NB4 (cell line): ENCODE data around the gene THAP2.

ENCODE experiments used
- DNase-seq: peaks from one replicate; pipeline ENCODE4 v3.0.0; 2010; ENCODE audit warnings: low read depth
- H3K4me3 ChIP-seq: one replicate; pipeline ENCODE4 v1.5.1; 2011; ENCODE audit warnings: mild to moderate bottlenecking, low read depth, low read length, moderate library complexity
- MYC ChIP-seq: IDR thresholded peaks from 2 replicates; pipeline ENCODE4 v1.6.1; 2011; ENCODE audit warnings: low read depth, low read length
- POLR2A ChIP-seq: IDR thresholded peaks from 2 replicates; pipeline ENCODE4 v1.6.1; 2011; ENCODE audit warnings: mild to moderate bottlenecking; ENCODE audit not compliant: insufficient read length; ENCODE audit errors: extremely low read depth
- TF ChIP-seq, protein P1 (sequence below): IDR thresholded peaks from one replicate; pipeline ENCODE4 v1.5.1; 2012; ENCODE audit warnings: low read depth, low read length
- TF ChIP-seq, protein P2 (sequence below): IDR thresholded peaks from 2 replicates; pipeline ENCODE4 v1.6.1; 2011; ENCODE audit warnings: low read depth, low read length

THAP2 gene

DNA sequence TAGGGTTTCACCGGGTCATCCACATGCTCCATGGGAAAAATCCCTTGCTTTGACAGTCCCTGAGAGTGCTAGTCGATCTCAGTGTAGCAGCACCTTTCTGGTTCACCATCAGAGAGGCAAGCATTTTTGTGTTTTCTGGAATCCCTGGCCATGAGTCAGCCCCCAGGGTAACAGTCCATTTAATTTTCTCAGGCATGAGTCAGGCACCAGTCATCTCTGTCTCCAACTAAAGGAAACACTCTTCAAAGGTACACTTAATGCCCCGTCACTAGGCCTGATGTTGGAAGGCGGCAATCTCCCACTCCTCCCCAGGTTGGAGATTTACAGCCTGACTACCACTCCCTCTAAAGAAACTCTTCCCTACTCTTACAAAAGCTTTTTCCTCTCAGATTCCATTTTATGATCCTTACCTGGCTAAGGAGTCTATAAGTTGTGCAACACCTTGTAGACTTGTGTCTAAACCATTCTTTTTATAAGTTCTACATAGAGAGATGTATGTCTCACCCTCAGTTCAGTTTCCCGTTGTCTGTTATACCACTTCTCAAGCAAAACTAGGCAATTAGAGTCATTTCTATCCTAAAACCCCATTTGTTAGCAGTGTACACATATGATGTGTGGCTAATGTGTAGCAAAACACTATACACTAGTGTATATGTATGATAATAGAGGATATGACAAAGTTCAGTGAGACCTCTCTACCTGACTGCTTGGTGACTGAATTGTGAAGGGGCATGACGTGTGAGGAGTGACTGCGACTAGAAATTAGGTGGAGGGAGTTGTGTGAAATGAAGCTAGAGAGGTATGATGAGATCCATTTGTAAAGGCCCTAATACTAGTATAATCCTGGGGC, 46.4 kb downstream of the THAP2 start:
- DNase-seq, result no peak
- H3K4me3 ChIP-seq, result no peak overlapping the region
- TF ChIP-seq, protein P1, sequence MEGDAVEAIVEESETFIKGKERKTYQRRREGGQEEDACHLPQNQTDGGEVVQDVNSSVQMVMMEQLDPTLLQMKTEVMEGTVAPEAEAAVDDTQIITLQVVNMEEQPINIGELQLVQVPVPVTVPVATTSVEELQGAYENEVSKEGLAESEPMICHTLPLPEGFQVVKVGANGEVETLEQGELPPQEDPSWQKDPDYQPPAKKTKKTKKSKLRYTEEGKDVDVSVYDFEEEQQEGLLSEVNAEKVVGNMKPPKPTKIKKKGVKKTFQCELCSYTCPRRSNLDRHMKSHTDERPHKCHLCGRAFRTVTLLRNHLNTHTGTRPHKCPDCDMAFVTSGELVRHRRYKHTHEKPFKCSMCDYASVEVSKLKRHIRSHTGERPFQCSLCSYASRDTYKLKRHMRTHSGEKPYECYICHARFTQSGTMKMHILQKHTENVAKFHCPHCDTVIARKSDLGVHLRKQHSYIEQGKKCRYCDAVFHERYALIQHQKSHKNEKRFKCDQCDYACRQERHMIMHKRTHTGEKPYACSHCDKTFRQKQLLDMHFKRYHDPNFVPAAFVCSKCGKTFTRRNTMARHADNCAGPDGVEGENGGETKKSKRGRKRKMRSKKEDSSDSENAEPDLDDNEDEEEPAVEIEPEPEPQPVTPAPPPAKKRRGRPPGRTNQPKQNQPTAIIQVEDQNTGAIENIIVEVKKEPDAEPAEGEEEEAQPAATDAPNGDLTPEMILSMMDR, result no peak
- TF ChIP-seq MYC, result no peak
- TF ChIP-seq, protein P2, sequence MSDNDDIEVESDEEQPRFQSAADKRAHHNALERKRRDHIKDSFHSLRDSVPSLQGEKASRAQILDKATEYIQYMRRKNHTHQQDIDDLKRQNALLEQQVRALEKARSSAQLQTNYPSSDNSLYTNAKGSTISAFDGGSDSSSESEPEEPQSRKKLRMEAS, result no peak
- TF ChIP-seq POLR2A, result no peak

DNA sequence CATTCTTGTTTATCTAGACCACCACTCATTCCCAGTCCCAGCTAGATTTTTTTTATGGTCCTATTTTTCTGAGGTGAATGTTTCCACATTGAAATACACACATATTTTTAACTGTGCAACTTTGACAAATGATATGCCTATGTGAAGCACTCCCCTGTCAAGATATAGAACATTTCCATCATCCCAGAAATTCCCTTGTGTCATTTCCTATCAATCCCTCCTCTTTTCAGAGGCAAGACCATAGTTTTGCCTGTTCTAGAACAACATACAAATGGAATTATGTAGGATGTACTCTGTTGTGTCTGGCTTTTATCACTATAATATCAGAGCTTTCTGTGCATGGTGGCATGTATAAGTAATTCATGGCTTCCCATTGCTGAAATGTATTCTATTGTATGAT, 54.5 kb downstream of the THAP2 start:
- no peak for DNase-seq
- TF ChIP-seq, protein P2, result no peak
- no peak for TF ChIP-seq MYC
- TF ChIP-seq POLR2A, result no peak
- TF ChIP-seq, protein P1, result no peak
- H3K4me3 ChIP-seq, result no peak overlapping the region

DNA sequence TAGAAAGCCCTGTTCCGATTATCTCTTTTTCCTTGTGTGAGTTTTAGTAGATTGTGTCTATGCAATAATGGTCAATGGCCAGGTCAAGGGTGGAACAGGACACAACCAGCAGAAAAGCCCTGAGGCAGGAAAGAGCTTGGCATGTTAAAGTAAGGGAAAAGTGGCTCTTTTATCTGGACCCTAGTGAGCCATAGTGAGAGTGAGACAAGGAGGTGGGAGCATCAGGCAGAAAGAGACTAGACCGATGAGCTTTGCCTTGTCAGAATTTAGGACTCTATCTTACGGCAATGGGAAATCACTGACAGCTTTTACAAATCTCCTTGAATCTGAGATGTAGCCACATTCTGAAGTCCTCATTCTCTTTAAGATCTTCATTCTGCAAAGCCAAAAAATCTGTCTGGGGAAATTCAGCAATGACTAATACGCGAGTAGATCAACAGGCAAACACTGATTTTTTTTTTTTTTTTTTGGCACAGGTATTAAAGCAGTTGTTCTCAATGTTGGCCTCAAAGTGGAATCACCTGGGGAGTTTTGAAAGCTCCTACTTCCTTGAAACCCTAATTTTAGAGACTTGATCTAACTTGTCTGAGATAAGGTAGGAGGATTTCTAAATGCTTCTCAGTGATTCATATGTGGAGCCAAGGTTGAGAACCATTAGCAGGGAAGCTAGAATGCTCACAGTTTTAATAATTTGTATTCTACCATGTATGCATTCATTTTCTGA, 55.7 kb downstream of the THAP2 start:
- no peak for DNase-seq
- H3K4me3 ChIP-seq, result no peak overlapping the region
- no peak for TF ChIP-seq POLR2A
- TF ChIP-seq MYC, result no peak
- TF ChIP-seq, protein P2, result no peak
- TF ChIP-seq, protein P1, result no peak

DNA sequence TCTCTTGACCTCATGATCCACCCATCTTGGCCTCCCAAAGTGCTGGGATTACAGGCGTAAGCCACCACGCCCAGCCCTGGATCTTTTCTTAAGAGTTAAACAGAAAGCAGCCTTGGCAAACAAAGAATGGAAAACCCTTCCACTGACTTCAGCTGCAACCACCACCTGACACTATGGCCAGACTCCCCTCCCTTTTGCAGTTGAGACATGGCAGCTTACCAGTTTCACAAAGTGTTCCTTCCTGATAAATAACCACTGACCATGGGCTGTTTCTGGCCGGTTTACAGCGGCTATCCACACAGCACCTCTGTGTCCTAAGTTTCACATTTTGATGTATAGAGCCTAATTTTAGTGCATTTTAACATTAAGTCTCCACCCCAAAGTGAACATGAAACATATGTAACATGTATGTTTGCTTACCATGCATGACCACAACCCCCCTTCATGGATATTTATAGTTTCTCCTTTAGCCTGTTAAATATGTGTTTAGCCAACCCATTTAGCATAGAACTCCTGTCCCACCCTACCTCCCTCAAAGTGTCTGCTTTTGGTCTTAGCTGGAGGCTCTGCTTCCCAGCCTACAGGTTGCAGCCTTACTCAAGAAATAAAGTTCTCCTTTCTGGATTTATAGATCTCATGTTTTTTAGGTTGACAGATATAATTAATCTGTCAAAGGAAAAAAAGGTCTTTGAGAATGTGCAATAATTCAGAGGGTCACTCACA, 57.8 kb downstream of the THAP2 start:
- DNase-seq, result no peak
- TF ChIP-seq, protein P1, result no peak
- no peak overlapping the region for H3K4me3 ChIP-seq

DNA sequence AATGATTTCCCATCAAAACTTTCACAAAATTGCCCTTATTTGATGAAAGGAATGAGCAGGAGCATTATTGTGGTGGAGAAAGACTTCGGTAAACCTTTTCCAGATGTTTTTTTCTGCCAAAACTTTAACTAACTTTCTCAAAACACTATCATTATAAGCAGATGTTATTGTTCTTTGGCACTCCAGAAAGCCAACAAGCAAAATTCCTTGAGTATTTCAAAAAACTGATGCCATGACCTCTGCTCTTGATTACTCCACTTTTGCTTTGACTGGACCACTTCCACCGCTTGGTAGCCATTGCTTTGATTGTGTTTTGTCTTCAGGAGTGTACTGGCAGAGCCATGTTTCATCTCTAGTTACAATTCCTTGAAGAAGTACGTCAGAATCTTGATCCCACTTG, 60.9 kb downstream of the THAP2 start:
- TF ChIP-seq POLR2A (no peak), MYC (no peak)
- TF ChIP-seq, protein P1, result no peak
- TF ChIP-seq, protein P2, result no peak
- H3K4me3 ChIP-seq, result no peak overlapping the region
- no peak for DNase-seq
